ENCODE results near the gene TRAK1.

DNA sequence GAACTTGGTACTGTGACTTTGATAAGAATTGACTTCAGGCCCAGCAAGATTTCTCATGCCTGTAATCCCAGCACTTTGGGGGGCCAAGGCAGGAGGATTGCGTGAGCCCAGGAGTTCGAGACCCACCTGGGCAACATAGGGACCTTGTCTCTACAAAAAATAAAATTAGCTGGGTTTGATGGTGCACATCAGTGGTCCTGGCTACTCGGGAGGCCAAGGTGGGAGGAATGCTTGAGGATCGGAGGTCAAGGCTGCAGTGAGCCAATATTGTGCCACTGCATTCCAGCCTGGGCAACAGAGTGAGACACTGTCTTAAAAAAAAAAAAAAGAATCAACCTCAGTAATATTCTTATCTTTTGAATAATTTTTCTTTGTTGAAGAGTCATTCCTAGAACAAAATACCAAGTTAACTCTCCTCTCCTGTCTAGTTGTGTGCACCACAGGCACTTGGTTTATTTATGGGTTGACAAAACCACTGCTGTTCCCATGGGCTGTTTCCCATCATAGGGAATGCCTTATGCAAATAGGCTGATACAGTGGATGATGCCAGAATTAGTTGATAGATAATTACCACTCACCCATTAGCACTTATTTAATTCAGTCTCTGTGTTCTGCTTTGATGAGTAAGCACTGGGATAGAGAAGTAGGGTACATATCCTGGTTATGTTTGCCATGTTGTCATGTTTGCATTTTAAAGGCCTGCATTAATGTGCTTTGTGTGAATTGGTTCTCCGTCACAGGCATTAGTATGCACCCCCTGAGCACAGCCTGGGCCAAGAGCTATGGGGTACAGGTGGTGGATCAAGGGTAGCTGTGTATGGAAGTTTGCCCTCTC lies 32.9 kb downstream of the TRAK1 start:
- TF ChIP-seq, protein P1, sequence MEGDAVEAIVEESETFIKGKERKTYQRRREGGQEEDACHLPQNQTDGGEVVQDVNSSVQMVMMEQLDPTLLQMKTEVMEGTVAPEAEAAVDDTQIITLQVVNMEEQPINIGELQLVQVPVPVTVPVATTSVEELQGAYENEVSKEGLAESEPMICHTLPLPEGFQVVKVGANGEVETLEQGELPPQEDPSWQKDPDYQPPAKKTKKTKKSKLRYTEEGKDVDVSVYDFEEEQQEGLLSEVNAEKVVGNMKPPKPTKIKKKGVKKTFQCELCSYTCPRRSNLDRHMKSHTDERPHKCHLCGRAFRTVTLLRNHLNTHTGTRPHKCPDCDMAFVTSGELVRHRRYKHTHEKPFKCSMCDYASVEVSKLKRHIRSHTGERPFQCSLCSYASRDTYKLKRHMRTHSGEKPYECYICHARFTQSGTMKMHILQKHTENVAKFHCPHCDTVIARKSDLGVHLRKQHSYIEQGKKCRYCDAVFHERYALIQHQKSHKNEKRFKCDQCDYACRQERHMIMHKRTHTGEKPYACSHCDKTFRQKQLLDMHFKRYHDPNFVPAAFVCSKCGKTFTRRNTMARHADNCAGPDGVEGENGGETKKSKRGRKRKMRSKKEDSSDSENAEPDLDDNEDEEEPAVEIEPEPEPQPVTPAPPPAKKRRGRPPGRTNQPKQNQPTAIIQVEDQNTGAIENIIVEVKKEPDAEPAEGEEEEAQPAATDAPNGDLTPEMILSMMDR (conservative IDR thresholded peaks at IDR 0.05; ENCODE audit: low read length), result no peak
- TF ChIP-seq EZH2phosphoT487 (IDR thresholded peaks at IDR 0.05; ENCODE audit: borderline replicate concordance), result no peak
